Measurements from ENCODE around the gene CHAF1A.

DNA sequence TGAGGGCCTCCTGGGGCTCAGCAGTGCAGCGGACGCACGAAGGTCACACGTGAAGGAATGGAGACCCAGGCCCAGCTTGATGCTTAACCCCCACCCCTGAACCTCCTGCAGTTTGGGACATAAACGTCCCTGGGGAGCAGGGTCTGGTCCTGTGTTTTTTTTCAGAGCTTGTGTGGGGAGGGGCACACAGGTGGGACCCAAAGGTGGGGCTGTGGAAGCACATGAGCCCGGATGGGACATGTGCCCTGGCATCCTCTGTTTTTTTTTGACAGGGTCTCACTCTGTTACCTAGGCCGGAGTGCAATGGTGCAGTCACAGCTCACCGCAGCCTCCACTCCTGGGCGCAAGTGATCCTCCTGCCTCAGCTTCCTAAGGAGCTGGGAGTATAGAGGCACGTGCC lies 34.7 kb downstream of the CHAF1A start:
- TF ChIP-seq, protein P1, sequence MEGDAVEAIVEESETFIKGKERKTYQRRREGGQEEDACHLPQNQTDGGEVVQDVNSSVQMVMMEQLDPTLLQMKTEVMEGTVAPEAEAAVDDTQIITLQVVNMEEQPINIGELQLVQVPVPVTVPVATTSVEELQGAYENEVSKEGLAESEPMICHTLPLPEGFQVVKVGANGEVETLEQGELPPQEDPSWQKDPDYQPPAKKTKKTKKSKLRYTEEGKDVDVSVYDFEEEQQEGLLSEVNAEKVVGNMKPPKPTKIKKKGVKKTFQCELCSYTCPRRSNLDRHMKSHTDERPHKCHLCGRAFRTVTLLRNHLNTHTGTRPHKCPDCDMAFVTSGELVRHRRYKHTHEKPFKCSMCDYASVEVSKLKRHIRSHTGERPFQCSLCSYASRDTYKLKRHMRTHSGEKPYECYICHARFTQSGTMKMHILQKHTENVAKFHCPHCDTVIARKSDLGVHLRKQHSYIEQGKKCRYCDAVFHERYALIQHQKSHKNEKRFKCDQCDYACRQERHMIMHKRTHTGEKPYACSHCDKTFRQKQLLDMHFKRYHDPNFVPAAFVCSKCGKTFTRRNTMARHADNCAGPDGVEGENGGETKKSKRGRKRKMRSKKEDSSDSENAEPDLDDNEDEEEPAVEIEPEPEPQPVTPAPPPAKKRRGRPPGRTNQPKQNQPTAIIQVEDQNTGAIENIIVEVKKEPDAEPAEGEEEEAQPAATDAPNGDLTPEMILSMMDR (IDR thresholded peaks at IDR 0.05): no peak
- no peak for TF ChIP-seq POLR2A (IDR thresholded peaks at IDR 0.05)
